PC-3 (cell line): ENCODE measurements around the gene C22orf42. TPM values are rescaled to one million over a fixed set of nuclear protein-coding genes. Genes with fewer than 3 reads are reported as not detected.
"Not testable (repeated sequence)": the region's sequence is repeated elsewhere in the genome, so short reads cannot be mapped to it uniquely, and the experiment has no call there.

Source experiments
- ATAC-seq: fragments of 200-7000 bp; cut with Tn5 transposase; 2 replicates; pipeline ENCODE4 v1.9.1; 2020; ENCODE audit warnings: mild to moderate bottlenecking, moderate library complexity
- BruUV-seq: library from RNA; stranded (reverse); fragments of 400-500 nt; replicated peaks from 2 replicates; lab custom pipeline; 2021; lab: Mats Ljungman, UMichigan
- CTCF ChIA-PET: fragments of 300-600 bp; sonication (Branson Sonifier 250); formaldehyde crosslinking; loops from one replicate; lab custom pipeline; 2022; ENCODE audit warnings: antibody characterized with exemption; lab: Charles Lee
- POLR2A ChIA-PET: fragments of 300-600 bp; sonication (Branson Sonifier 250); formaldehyde crosslinking; loops from one replicate; lab custom pipeline; 2022; ENCODE audit warnings: antibody characterized with exemption; ENCODE audit not compliant: unreplicated experiment; lab: Charles Lee
- DNase-seq: peaks from one replicate; pipeline ENCODE4 v3.0.0-alpha.2; 2015
- H2AFZ ChIP-seq: fragments of 300-600 bp; sonication (generic); 2 replicates; pipeline ENCODE4 v1.6.0; 2016; ENCODE audit warnings: antibody characterized with exemption, low read length
- H3F3A ChIP-seq: fragments of 300-600 bp; sonication (generic); one replicate; pipeline ENCODE4 v1.6.0; 2017; ENCODE audit warnings: antibody characterized with exemption, low read length, control low read depth, mild to moderate bottlenecking; ENCODE audit not compliant: unreplicated experiment
- H3K27ac ChIP-seq: fragments of 300-600 bp; sonication (generic); 2 replicates; pipeline ENCODE4 v1.5.1; 2016; ENCODE audit warnings: mild to moderate bottlenecking, low read length
- H3K27me3 ChIP-seq: fragments of 300-600 bp; sonication (generic); 2 replicates; pipeline ENCODE4 v1.6.1; 2016; ENCODE audit warnings: low read length, mixed read lengths
- H3K36me3 ChIP-seq: fragments of 300-600 bp; sonication (generic); 2 replicates; pipeline ENCODE4 v1.6.1; 2016; ENCODE audit warnings: low read depth, mixed run types, low read length, mixed read lengths
- H3K4me1 ChIP-seq: fragments of 300-600 bp; sonication (generic); 2 replicates; pipeline ENCODE4 v1.5.1; 2016; ENCODE audit warnings: low read length; ENCODE audit not compliant: insufficient read depth
- H3K4me2 ChIP-seq: fragments of 300-600 bp; sonication (generic); 2 replicates; pipeline ENCODE4 v1.6.0; 2016; ENCODE audit warnings: low read length
- H3K4me3 ChIP-seq: fragments of 300-600 bp; sonication (generic); 2 replicates; pipeline ENCODE4 v1.5.1; 2016; ENCODE audit warnings: mild to moderate bottlenecking, low read length, mixed read lengths
- H3K79me2 ChIP-seq: fragments of 300-600 bp; sonication (generic); 2 replicates; pipeline ENCODE4 v1.6.1; 2017; ENCODE audit warnings: low read length, mixed read lengths
- H3K9ac ChIP-seq: fragments of 300-600 bp; sonication (generic); 2 replicates; pipeline ENCODE4 v1.6.0; 2016; ENCODE audit warnings: mild to moderate bottlenecking, low read length
- H3K9me2 ChIP-seq: fragments of 300-600 bp; sonication (generic); replicated peaks from 2 replicates; pipeline ENCODE4 v1.6.1; 2016; ENCODE audit warnings: mixed run types, low read length, mixed read lengths
- H3K9me3 ChIP-seq: fragments of 300-600 bp; sonication (generic); 2 replicates; pipeline ENCODE4 v1.6.1; 2016; ENCODE audit warnings: low read length, mixed read lengths
- H4K20me1 ChIP-seq: fragments of 300-600 bp; sonication (generic); 2 replicates; pipeline ENCODE4 v1.6.1; 2016; ENCODE audit warnings: low read length, mixed read lengths
- EZH2 ChIP-seq: fragments of 300-600 bp; sonication (generic); IDR thresholded peaks from one replicate; pipeline ENCODE4 v1.6.1; 2017; ENCODE audit warnings: antibody characterized with exemption, mild to moderate bottlenecking, low read length; ENCODE audit not compliant: unreplicated experiment
- EZH2phosphoT487 ChIP-seq: fragments of 300-600 bp; sonication (generic); IDR thresholded peaks from 2 replicates; pipeline ENCODE4 v1.6.1; 2018; ENCODE audit warnings: mild to moderate bottlenecking, antibody characterized with exemption, low read length, borderline replicate concordance
- intact Hi-C: fragments of 100-400 bp; cut with micrococcal nuclease; formaldehyde crosslinking; loops from 2 replicates; pipeline ENCODE4 v1.9.0; 2023
- total RNA-seq: library from RNA; depleted of rRNA; stranded (reverse); fragments of >200 nt; gene quantifications from 2 replicates; pipeline ENCODE4 v1.2.3, GENCODE V29; 2014
- TF ChIP-seq, protein P1 (sequence below): fragments of 300-600 bp; sonication (generic); conservative IDR thresholded peaks from 2 replicates; pipeline ENCODE4 v1.5.1; 2017; ENCODE audit warnings: antibody characterized with exemption, low read depth, mild to moderate bottlenecking, low read length

C22orf42 gene
- total RNA-seq, 1 experiment from 2014 or later = not detected

DNA sequence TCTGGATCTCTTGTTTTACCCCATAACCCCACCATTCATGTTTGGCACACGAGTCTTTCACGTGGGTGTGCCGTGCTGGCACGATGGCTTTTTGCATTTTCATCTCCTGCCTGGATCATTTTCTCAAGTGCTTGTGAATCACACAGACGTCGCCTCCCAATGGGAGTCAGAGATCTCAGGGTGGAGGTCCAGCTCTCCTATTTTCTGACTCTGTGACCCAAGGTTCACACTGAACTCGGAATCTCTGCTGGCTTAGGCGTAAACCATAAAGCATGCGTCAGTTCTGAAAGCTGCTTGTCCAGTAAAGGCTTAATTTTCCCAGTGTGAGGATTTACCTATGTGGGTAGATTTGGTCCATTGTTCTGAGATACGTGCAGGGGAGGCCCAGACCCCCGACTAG lies 16.0 kb upstream of the C22orf42 start:
- no peaks in the 10 kb centered on the region for H3K79me2 ChIP-seq
- DNase-seq (no peak), ATAC-seq (no peak)
- H3K36me3 ChIP-seq = no peaks in the 10 kb centered on the region
- H3K9ac ChIP-seq = no peak overlapping the region
- intact Hi-C loops = no loop called here
- H4K20me1 ChIP-seq = no peaks in the 10 kb centered on the region
- no peak overlapping the region for H2AFZ ChIP-seq
- H3K4me1 ChIP-seq = no peaks in the 10 kb centered on the region
- no peaks in the 10 kb centered on the region for H3K9me3 ChIP-seq
- H3K27ac ChIP-seq = no peak overlapping the region
- H3K4me2 ChIP-seq = no peak overlapping the region
- TF ChIP-seq EZH2 = no peak
- no peak for TF ChIP-seq EZH2phosphoT487
- TF ChIP-seq, protein P1, sequence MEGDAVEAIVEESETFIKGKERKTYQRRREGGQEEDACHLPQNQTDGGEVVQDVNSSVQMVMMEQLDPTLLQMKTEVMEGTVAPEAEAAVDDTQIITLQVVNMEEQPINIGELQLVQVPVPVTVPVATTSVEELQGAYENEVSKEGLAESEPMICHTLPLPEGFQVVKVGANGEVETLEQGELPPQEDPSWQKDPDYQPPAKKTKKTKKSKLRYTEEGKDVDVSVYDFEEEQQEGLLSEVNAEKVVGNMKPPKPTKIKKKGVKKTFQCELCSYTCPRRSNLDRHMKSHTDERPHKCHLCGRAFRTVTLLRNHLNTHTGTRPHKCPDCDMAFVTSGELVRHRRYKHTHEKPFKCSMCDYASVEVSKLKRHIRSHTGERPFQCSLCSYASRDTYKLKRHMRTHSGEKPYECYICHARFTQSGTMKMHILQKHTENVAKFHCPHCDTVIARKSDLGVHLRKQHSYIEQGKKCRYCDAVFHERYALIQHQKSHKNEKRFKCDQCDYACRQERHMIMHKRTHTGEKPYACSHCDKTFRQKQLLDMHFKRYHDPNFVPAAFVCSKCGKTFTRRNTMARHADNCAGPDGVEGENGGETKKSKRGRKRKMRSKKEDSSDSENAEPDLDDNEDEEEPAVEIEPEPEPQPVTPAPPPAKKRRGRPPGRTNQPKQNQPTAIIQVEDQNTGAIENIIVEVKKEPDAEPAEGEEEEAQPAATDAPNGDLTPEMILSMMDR = no peak
- no peaks in the 10 kb centered on the region for H3K27me3 ChIP-seq
- no peak overlapping the region for H3K4me3 ChIP-seq
- CTCF ChIA-PET = no interaction called here
- no peaks in the 10 kb centered on the region for H3F3A ChIP-seq
- POLR2A ChIA-PET = no interaction called here
- no TSS peak for BruUV-seq
- H3K9me2 ChIP-seq = no peaks in the 10 kb centered on the region

DNA sequence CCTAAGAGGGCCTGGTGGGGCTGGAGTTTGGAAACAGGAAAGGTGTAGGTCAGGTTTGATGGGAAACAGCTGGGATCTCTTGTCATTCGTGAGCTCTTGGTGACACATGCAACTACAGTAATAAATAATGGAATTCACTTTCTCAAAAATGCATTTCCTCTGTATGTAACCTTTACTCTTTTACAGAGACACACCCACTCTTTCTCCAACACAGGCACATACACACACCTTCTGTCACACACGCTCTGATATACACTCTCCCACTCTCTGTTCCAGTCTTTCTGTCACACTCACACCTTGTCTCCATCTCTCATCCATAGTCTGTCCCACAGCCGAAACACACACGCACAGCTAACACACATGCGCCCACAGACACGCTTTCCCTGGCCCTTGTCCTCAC lies 6.6 kb upstream of the C22orf42 start:
- no TSS peak for BruUV-seq
- Histone ChIP-seq H3K36me3 (no peaks in the 10 kb centered on the region), H3K9me3 (no peaks in the 10 kb centered on the region), H3K27me3 (no peaks in the 10 kb centered on the region), H3F3A (no peaks in the 10 kb centered on the region), H3K9ac (no peak overlapping the region), H3K4me3 (no peak overlapping the region), H3K4me1 (no peaks in the 10 kb centered on the region), H4K20me1 (no peaks in the 10 kb centered on the region), H3K9me2 (no peaks in the 10 kb centered on the region), H3K27ac (no peak overlapping the region), H2AFZ (no peak overlapping the region), H3K79me2 (no peaks in the 10 kb centered on the region), H3K4me2 (no peak overlapping the region)
- ChIA-PET POLR2A (interaction anchor here (0.6 kb wide), 1 partner anchor 270 kb away, joined by 3 read pairs; no protein-coding TSS in a partner anchor), CTCF (no interaction called here)
- intact Hi-C loops = no loop called here
- DNase-seq (no peak), ATAC-seq (no peak)
- TF ChIP-seq EZH2 (no peak), EZH2phosphoT487 (no peak)
- TF ChIP-seq, protein P1 = no peak

DNA sequence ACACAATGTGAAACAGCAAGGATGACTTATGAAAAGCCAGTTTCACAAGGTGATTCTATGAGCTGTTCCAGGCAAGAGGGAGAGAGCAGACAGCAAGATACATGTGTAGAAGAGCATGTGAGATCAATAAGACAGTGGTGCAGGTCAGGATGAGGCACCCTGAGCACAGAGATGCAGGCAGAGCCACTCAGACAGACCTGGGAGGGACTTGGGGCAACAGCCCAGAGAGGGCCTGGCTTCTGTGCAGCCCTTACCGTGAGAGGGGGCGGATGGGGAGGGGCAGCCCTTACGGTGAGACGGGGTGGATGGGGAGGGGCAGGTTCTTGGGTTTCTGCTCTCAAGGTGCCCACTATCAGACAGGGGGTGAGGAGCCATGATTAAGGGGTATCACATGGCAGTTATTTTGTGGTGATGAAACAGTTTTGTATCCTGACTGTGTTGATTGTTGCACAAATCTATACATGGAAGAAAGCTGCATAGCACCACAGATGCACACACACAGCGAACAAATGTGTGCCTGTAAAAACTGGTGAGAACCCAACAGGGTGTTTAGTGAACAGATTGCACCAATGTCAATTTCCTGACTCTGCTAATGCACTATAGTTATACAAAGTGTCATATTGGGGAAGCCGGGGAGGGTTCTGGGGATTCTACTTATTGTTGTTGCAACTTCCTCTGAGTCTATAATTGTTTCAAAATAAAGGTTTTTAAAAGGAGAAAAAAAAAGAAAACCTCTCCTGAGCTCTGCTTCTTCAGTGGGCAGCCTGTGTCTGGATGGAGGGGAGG lies 5.2 kb upstream of the C22orf42 start:
- H3K27me3 ChIP-seq = no peaks in the 10 kb centered on the region

DNA sequence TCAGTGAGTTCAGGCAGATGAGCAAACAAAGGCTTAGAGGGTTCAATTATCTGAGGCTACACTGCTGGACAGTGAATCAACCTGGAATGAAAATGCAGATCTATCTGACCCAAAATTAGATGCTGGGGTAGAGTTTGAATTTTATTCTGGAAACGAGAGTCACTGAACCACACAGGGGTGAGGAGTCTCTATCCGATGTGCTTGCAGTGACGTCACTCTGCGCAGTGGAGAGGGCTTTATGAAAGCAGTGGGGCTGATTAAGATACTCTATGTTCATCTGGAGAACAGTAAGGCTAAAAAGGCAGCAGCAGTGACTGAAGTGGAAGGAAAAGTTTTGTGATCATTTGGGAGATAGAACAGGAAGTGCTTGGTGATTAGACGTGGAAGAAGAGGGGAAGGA lies 1.3 kb upstream of the C22orf42 start:
- H3K27me3 ChIP-seq, intact Hi-C loops, BruUV-seq, H3K27ac ChIP-seq, H3F3A ChIP-seq, H3K9me3 ChIP-seq, H3K36me3 ChIP-seq, H4K20me1 ChIP-seq, DNase-seq, H3K9ac ChIP-seq, H2AFZ ChIP-seq, H3K79me2 ChIP-seq, ATAC-seq, CTCF ChIA-PET, H3K4me2 ChIP-seq, H3K9me2 ChIP-seq, H3K4me1 ChIP-seq, POLR2A ChIA-PET, H3K4me3 ChIP-seq: not testable (repeated sequence)

More for the DNA sequence above, 5.2 kb upstream of the C22orf42 start:
- no peaks in the 10 kb centered on the region for H3K9me3 ChIP-seq
- no peak overlapping the region for H2AFZ ChIP-seq
- no peak overlapping the region for H3K4me2 ChIP-seq
- no peak overlapping the region for H3K4me3 ChIP-seq
- H3F3A ChIP-seq = no peaks in the 10 kb centered on the region
- H3K4me1 ChIP-seq = no peaks in the 10 kb centered on the region
- H3K27ac ChIP-seq = no peak overlapping the region
- TF ChIP-seq EZH2 (no peak), EZH2phosphoT487 (no peak)
- TF ChIP-seq, protein P1 = no peak
- no peak for ATAC-seq
- no peaks in the 10 kb centered on the region for H4K20me1 ChIP-seq
- H3K36me3 ChIP-seq = no peaks in the 10 kb centered on the region
- no peaks in the 10 kb centered on the region for H3K79me2 ChIP-seq
- no TSS peak for BruUV-seq
- intact Hi-C loops = no loop called here
- CTCF ChIA-PET = no interaction called here
- POLR2A ChIA-PET = no interaction called here
- no peaks in the 10 kb centered on the region for H3K9me2 ChIP-seq
- no peak overlapping the region for H3K9ac ChIP-seq
- no peak for DNase-seq
